GM21786 (cell line): ENCODE results near the gene COX7C.
"Not testable (repeated sequence)": the region's sequence is repeated elsewhere in the genome, so short reads cannot be mapped to it uniquely, and the experiment has no call there.

ENCODE experiments used
- ATAC-seq: cut with Tn5 transposase; IDR thresholded peaks from one replicate; pipeline ENCODE4 v1.9.1; 2021; ENCODE audit not compliant: unreplicated experiment

The COX7C gene

DNA sequence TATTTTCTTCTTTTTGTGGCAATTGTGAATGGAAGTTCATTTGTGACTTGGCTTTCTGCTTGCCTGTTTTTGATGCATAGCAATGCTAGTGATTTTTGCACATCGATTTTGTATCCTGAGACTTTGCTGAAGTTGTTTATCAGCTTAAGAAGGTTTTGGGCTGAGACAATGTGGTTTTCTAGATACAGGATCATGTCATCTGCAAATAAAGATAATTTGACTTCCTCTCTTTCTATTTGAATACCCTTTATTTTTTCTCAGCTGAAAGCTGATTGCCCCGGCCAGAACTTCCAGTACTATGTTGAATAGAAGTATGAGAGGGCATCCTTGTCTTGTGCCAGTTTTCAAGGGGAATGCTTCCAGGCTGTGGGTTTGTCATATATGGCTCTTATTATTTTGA lies 43.0 kb downstream of the COX7C start:
- not testable (repeated sequence) for ATAC-seq

DNA sequence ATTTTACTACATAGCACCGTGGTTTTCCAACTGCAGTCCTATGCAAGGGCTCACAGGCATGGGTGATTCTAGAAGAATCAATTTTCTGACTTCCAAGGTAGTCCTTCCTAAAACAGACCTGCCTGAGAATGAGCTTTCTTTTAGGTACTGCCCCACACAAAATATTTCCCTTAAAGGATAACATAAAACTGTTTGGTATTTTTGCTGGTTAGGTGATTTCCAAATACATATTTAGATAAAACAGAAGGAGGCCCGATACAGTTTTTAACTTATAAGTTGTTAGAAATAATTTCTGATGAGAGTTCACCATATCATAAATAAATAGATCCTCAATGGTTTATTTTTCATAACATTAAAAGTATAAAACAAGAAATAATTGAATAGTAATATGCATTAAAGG lies 46.4 kb downstream of the COX7C start:
- ATAC-seq, result no peak

DNA sequence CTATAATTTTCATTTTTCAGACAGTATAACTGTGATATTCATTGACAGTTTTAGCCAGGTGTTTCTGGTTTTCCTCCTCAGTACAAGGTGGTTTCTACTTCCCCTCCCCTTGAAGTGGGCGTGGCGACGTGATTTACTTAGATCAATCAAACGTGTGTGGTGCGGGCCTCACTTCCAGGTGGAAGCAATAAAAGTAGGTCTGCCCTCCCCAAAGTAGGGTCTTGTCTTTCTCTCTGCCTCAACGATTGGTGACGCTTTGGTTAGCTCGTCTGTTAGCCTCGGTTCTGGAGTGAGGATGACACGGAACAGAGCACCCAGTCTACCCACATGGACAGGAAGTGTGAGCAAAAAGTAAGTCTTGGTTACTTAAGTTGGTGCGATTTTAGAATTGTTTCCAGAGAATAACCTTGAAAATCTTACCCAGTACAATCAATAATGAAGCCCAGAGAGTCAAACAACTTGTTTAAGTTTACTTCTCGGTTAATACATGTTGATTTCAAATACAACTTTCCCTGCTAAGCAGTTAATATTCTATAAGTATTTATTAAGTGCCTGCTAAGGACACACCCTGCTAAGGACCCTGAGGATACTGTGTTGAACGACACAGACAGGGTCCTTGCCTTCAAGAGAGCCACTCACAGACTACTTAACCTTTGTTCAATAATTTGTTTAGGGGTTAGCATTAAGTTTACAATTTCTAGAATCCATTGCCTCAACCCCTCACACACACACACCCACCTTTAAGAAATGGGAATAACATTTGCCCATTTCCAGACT lies 48.4 kb downstream of the COX7C start:
- no peak for ATAC-seq

DNA sequence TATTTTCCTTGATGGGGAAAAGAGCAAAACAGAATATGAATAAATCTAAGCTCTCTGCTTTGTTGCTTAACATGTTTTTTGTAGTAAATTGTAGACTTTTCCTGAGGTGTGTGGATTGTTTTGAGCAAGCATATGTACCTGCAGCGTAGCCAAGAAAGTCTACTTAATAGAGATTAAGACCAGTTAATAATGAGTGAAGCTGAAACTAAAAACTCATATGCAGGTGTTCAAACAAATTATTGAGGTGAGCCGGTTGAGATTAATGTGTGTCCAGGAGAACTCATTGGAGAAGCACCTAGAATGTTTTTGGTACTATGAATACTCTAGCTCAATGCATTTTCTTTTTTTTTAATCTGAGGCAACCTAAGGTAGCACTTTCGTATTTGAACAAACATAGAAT lies 49.2 kb downstream of the COX7C start:
- no peak for ATAC-seq
